Fibroblast of lung (primary cell): ENCODE data around the gene GNG7. TPM values are rescaled to one million over a fixed set of nuclear protein-coding genes. Genes with fewer than 3 reads are reported as not detected.
"Not testable (repeated sequence)": the region's sequence is repeated elsewhere in the genome, so short reads cannot be mapped to it uniquely, and the experiment has no call there.

Experiments
- DNase-seq, 2 donors: peaks; one replicate each; pipeline versions ENCODE4 v3.0.0 to v3.0.0-alpha.2; 2010; ENCODE audit warnings: low read depth in 2 of 2
- H2AFZ ChIP-seq: 2 replicates; pipeline ENCODE4 v1.5.1; 2012; ENCODE audit warnings: low read length, control low read depth, inconsistent platforms
- H3K27ac ChIP-seq: 2 replicates; pipeline ENCODE4 v1.5.1; 2011; ENCODE audit warnings: low read length, control low read depth; ENCODE audit not compliant: insufficient read depth
- H3K27me3 ChIP-seq: 2 replicates; pipeline ENCODE4 v1.5.1; 2011; ENCODE audit warnings: mild to moderate bottlenecking, low read length; ENCODE audit not compliant: control insufficient read depth, insufficient read depth
- H3K36me3 ChIP-seq: 2 replicates; pipeline ENCODE4 v1.5.1; 2011; ENCODE audit warnings: low read length; ENCODE audit not compliant: control insufficient read depth, insufficient read depth
- H3K4me1 ChIP-seq: 2 replicates; pipeline ENCODE4 v1.5.1; 2011; ENCODE audit warnings: low read length; ENCODE audit not compliant: control insufficient read depth, insufficient read depth; ENCODE audit errors: extremely low read depth
- H3K4me2 ChIP-seq: 2 replicates; pipeline ENCODE4 v1.5.1; 2011; ENCODE audit warnings: low read length, control low read depth; ENCODE audit not compliant: insufficient read depth; ENCODE audit errors: extremely low read depth
- H3K4me3 ChIP-seq, 4 experiments: fragments of 200-600 bp in 1 of 4; sonication (generic) in 1 of 4; replicated peaks in 1 of 4; 2 replicates each; pipeline ENCODE4 v1.5.1; 2011 to 2016; ENCODE audit warnings: low read length in 4 of 4, low read depth in 3 of 4, mild to moderate bottlenecking in 3 of 4, control low read depth in 2 of 4, inconsistent platforms in 1 of 4, mixed read lengths in 1 of 4; ENCODE audit not compliant: insufficient read depth in 1 of 4; ENCODE audit errors: control extremely low read depth in 1 of 4
- H3K79me2 ChIP-seq: 2 replicates; pipeline ENCODE4 v1.5.1; 2012; ENCODE audit warnings: mild to moderate bottlenecking, low read length, inconsistent platforms; ENCODE audit not compliant: control insufficient read depth, insufficient read depth
- H3K9ac ChIP-seq: 2 replicates; pipeline ENCODE4 v1.5.1; 2011; ENCODE audit warnings: mild to moderate bottlenecking, low read length, control low read depth; ENCODE audit not compliant: insufficient read depth
- H3K9me3 ChIP-seq: 2 replicates; pipeline ENCODE4 v1.5.1; 2012; ENCODE audit warnings: low read depth, low read length; ENCODE audit not compliant: control insufficient read depth, insufficient read depth
- H4K20me1 ChIP-seq: 2 replicates; pipeline ENCODE4 v1.5.1; 2011; ENCODE audit warnings: low read length; ENCODE audit not compliant: control insufficient read depth, insufficient read depth; ENCODE audit errors: extremely low read depth
- CTCF ChIP-seq, 2 donors: IDR thresholded peaks in 1 of 2; conservative IDR thresholded peaks in 1 of 2; 1 replicate in 1 of 2; 2 replicates in 1 of 2; pipeline ENCODE4 v1.5.1; 2011 to 2012; ENCODE audit warnings: low read length in 2 of 2, control low read depth in 1 of 2, inconsistent platforms in 1 of 2, low read depth in 1 of 2, mild to moderate bottlenecking in 1 of 2
- EZH2 ChIP-seq: IDR thresholded peaks from 2 replicates; pipeline ENCODE4 v1.5.1; 2012; ENCODE audit warnings: low read length, control low read depth, mild to moderate bottlenecking; ENCODE audit errors: missing control alignments
- polyA plus RNA-seq, 2 donors: library from polyadenylated mRNA; depleted of rRNA in 1 of 2; stranded (reverse) in 1 of 2; unstranded in 1 of 2; fragments of >200 nt; gene quantifications; 2 replicates each; pipeline ENCODE4 v1.2.1, GENCODE V29; 2011 to 2012; ENCODE audit warnings: missing spikeins in 1 of 2
- total RNA-seq: library from RNA; depleted of rRNA; stranded (reverse); fragments of >200 nt; gene quantifications from 2 replicates; pipeline ENCODE4 v1.2.1, GENCODE V29; 2014

Gene GNG7
- total and polyA plus RNA-seq, 2 donors (not counting 1 experiment from before 2014, with no cell fraction given): 0.27 to 0.83 TPM

GRCh38 chr19:2567996-2568395, 134.5 kb downstream of the GNG7 start:
- Histone ChIP-seq H3K79me2 (no peaks in the 10 kb centered on the region), H3K9me3 (no peaks in the 10 kb centered on the region), H3K4me3 (no peak overlapping the region), H3K27ac (no peak overlapping the region), H3K4me2 (no peak overlapping the region), H3K27me3 (peaks cover 4% of the 10 kb centered on the region), H3K9ac (no peak overlapping the region), H3K36me3 (no peaks in the 10 kb centered on the region), H3K4me1 (peaks cover 3% of the 10 kb centered on the region), H2AFZ (no peak overlapping the region), H4K20me1 (no peaks in the 10 kb centered on the region)
- DNase-seq: no peak
- no peak for TF ChIP-seq CTCF (conservative IDR thresholded peaks at IDR 0.05 in 1 of 2, IDR thresholded peaks at IDR 0.05 in 1 of 2; ENCODE audit: low read depth in 1 of 2, low read length in 2 of 2)
- no peak for TF ChIP-seq EZH2

DNA sequence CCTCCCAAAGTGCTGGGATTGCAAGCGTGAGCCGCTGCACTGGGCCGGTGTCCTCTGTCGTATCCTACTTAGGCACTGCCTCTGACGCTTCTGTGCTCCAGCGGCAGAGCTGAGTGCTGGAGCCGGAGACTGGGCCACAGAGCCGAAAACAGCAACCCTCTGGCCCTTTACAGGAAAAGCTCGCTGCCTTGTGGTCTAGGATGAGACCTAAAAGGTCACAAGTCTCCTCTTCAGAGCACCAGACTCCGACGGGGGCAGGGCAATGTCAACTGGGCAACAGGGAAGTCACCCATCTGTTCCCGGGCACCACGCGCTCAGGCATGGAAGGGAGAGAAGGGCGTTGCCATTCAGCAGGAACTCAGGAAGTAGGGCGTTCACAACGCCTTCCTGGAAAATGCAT, 134.9 kb downstream of the GNG7 start:
- Histone ChIP-seq H2AFZ (peak overlapping the region; percentile 59), H3K4me3 (no peak overlapping the region), H3K4me2 (no peak overlapping the region), H3K9ac (no peak overlapping the region), H3K27ac (no peak overlapping the region), H3K4me1 (peaks cover 3% of the 10 kb centered on the region), H3K9me3 (no peaks in the 10 kb centered on the region), H3K27me3 (peaks cover 4% of the 10 kb centered on the region), H3K79me2 (no peaks in the 10 kb centered on the region), H4K20me1 (no peaks in the 10 kb centered on the region), H3K36me3 (no peaks in the 10 kb centered on the region)
- TF ChIP-seq CTCF (conservative IDR thresholded peaks at IDR 0.05 in 1 of 2, IDR thresholded peaks at IDR 0.05 in 1 of 2; ENCODE audit: low read depth in 1 of 2, low read length in 2 of 2): no peak
- no peak for TF ChIP-seq EZH2
- no peak for DNase-seq

- not testable (repeated sequence) for H3K79me2 ChIP-seq, H3K9me3 ChIP-seq, H3K9ac ChIP-seq, H3K36me3 ChIP-seq, DNase-seq, H3K27ac ChIP-seq, H3K4me2 ChIP-seq, H3K27me3 ChIP-seq, H4K20me1 ChIP-seq, H2AFZ ChIP-seq, H3K4me3 ChIP-seq, H3K4me1 ChIP-seq
Observed at GRCh38 chr19:2563546-2563945, 138.9 kb downstream of the GNG7 start.
